PC-3 (cell line): ENCODE results near the gene THEMIS.

Experiments
- EZH2phosphoT487 ChIP-seq: fragments of 300-600 bp; sonication (generic); IDR thresholded peaks from 2 replicates; pipeline ENCODE4 v1.6.1; 2018; ENCODE audit warnings: mild to moderate bottlenecking, antibody characterized with exemption, low read length, borderline replicate concordance
- TF ChIP-seq, protein P1 (sequence below): fragments of 300-600 bp; sonication (generic); conservative IDR thresholded peaks from 2 replicates; pipeline ENCODE4 v1.5.1; 2017; ENCODE audit warnings: antibody characterized with exemption, low read depth, mild to moderate bottlenecking, low read length

DNA sequence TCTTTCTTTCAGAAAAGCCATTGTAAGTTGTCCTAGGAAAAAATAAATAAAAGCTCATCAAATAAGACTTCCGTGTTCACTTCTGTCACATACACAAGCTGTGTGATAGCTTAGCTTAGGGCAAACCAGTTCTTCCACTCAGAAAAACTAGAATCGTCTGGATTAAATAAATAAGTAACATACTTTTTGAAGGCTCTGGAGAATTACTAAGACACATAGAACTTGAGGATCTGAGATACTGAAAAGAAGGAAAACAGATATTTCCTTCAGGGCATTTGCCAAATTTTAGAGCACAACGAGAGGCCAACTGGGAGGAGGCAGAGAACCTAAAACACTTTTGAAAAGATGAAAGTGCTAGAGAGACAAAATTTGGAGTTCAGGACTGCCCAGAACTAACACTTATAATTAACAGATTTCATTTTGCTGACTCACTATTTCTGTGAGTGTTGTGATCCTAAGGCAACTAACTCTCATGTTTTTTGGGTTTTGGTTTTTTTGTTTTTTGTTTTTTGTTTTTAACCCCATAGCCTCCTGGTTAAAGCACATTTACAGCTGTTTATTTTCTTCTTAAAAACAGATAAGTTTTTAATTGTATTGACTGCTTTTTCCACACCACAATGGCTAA, 38.7 kb upstream of the THEMIS start:
- TF ChIP-seq, protein P1, sequence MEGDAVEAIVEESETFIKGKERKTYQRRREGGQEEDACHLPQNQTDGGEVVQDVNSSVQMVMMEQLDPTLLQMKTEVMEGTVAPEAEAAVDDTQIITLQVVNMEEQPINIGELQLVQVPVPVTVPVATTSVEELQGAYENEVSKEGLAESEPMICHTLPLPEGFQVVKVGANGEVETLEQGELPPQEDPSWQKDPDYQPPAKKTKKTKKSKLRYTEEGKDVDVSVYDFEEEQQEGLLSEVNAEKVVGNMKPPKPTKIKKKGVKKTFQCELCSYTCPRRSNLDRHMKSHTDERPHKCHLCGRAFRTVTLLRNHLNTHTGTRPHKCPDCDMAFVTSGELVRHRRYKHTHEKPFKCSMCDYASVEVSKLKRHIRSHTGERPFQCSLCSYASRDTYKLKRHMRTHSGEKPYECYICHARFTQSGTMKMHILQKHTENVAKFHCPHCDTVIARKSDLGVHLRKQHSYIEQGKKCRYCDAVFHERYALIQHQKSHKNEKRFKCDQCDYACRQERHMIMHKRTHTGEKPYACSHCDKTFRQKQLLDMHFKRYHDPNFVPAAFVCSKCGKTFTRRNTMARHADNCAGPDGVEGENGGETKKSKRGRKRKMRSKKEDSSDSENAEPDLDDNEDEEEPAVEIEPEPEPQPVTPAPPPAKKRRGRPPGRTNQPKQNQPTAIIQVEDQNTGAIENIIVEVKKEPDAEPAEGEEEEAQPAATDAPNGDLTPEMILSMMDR = no peak
- no peak for TF ChIP-seq EZH2phosphoT487
